ACC112 (cell line): ENCODE data around the gene ZNF410.
"Not testable (repeated sequence)": the region's sequence is repeated elsewhere in the genome, so short reads cannot be mapped to it uniquely, and the experiment has no call there.

Experiments
- H2AFZ ChIP-seq: fragments of 200-600 bp; sonication (generic); one replicate; pipeline ENCODE4 v1.6.0; 2017; ENCODE audit warnings: antibody characterized with exemption, low read length; ENCODE audit not compliant: unreplicated experiment
- H3K27ac ChIP-seq: fragments of 200-600 bp; sonication (generic); 2 replicates; pipeline ENCODE4 v1.5.1; 2014; ENCODE audit warnings: low read depth, mild to moderate bottlenecking, antibody characterized with exemption, low read length, moderate library complexity
- H3K27me3 ChIP-seq: fragments of 200-600 bp; sonication (generic); 2 replicates; pipeline ENCODE4 v1.6.1; 2014; ENCODE audit warnings: mild to moderate bottlenecking, antibody characterized with exemption, low read length, moderate library complexity, mixed read lengths; ENCODE audit not compliant: insufficient read depth
- H3K36me3 ChIP-seq: fragments of 200-600 bp; sonication (generic); 2 replicates; pipeline ENCODE4 v1.6.1; 2016; ENCODE audit warnings: mild to moderate bottlenecking, antibody characterized with exemption, low read length, moderate library complexity, mixed read lengths; ENCODE audit not compliant: insufficient read depth
- H3K4me1 ChIP-seq: fragments of 200-600 bp; sonication (generic); one replicate; pipeline ENCODE4 v1.6.1; 2016; ENCODE audit warnings: low read length, mixed read lengths; ENCODE audit not compliant: insufficient read depth, unreplicated experiment, control insufficient read depth
- H3K4me3 ChIP-seq: fragments of 200-600 bp; sonication (generic); 2 replicates; pipeline ENCODE4 v1.5.1; 2014; ENCODE audit warnings: mild to moderate bottlenecking, low read depth, low read length
- H3K79me2 ChIP-seq: fragments of 200-600 bp; sonication (generic); one replicate; pipeline ENCODE4 v1.6.0; 2016; ENCODE audit warnings: low read length; ENCODE audit not compliant: control insufficient read depth, unreplicated experiment, insufficient read depth

Gene ZNF410

GRCh38 chr14:73861073-73861472 lies 25.6 kb upstream of the ZNF410 start:
- no peak overlapping the region for H3K4me3 ChIP-seq
- no peaks in the 10 kb centered on the region for H3K4me1 ChIP-seq
- no peak overlapping the region for H2AFZ ChIP-seq
- peaks cover 8% of the 10 kb centered on the region for H3K36me3 ChIP-seq
- peaks cover 3% of the 10 kb centered on the region for H3K79me2 ChIP-seq
- H3K27me3 ChIP-seq = no peaks in the 10 kb centered on the region
- no peak overlapping the region for H3K27ac ChIP-seq

- Histone ChIP-seq H2AFZ (no peak overlapping the region), H3K27me3 (no peaks in the 10 kb centered on the region), H3K36me3 (peaks cover 5% of the 10 kb centered on the region), H3K4me1 (no peaks in the 10 kb centered on the region), H3K79me2 (peaks cover 3% of the 10 kb centered on the region), H3K4me3 (no peak overlapping the region), H3K27ac (no peak overlapping the region)
Observed at GRCh38 chr14:73862480-73862879, 24.2 kb upstream of the ZNF410 start.

- Histone ChIP-seq H3K79me2 (peaks cover 3% of the 10 kb centered on the region), H3K27me3 (no peaks in the 10 kb centered on the region), H3K36me3 (peaks cover 5% of the 10 kb centered on the region), H3K4me1 (no peaks in the 10 kb centered on the region), H3K27ac (no peak overlapping the region), H2AFZ (no peak overlapping the region), H3K4me3 (no peak overlapping the region)
Observed at GRCh38 chr14:73863209-73863608, 23.4 kb upstream of the ZNF410 start.

GRCh38 chr14:73865534-73866113 lies 21.0 kb upstream of the ZNF410 start:
- Histone ChIP-seq H2AFZ (no peak overlapping the region), H3K4me1 (no peaks in the 10 kb centered on the region), H3K27me3 (no peaks in the 10 kb centered on the region), H3K79me2 (no peaks in the 10 kb centered on the region), H3K27ac (no peak overlapping the region), H3K36me3 (peaks cover 5% of the 10 kb centered on the region), H3K4me3 (no peak overlapping the region)

GRCh38 chr14:73869754-73870153 lies 16.9 kb upstream of the ZNF410 start:
- not testable (repeated sequence) for H3K79me2 ChIP-seq, H2AFZ ChIP-seq, H3K4me3 ChIP-seq, H3K27me3 ChIP-seq, H3K36me3 ChIP-seq, H3K27ac ChIP-seq, H3K4me1 ChIP-seq

- H3K4me1 ChIP-seq = no peaks in the 10 kb centered on the region
- H3K36me3 ChIP-seq = no peaks in the 10 kb centered on the region
- no peak overlapping the region for H3K4me3 ChIP-seq
- H3K79me2 ChIP-seq = no peaks in the 10 kb centered on the region
- no peak overlapping the region for H2AFZ ChIP-seq
- H3K27me3 ChIP-seq = no peaks in the 10 kb centered on the region
- H3K27ac ChIP-seq = no peak overlapping the region
Observed at GRCh38 chr14:73870525-73871235, 16.0 kb upstream of the ZNF410 start.

- Histone ChIP-seq H3K36me3 (no peaks in the 10 kb centered on the region), H3K27ac (no peak overlapping the region)
Observed at GRCh38 chr14:73873660-73874059, 13.0 kb upstream of the ZNF410 start.

GRCh38 chr14:73877790-73878189 lies 8.9 kb upstream of the ZNF410 start:
- Histone ChIP-seq H3K36me3 (no peaks in the 10 kb centered on the region; the same call in 1 of the 2 replicates), H3K4me3 (no peak overlapping the region), H3K4me1 (no peaks in the 10 kb centered on the region), H3K27ac (no peak overlapping the region), H3K79me2 (no peaks in the 10 kb centered on the region), H3K27me3 (no peaks in the 10 kb centered on the region), H2AFZ (no peak overlapping the region)

More at GRCh38 chr14:73873660-73874059, 13.0 kb upstream of the ZNF410 start:
- Histone ChIP-seq H2AFZ (no peak overlapping the region), H3K4me1 (no peaks in the 10 kb centered on the region), H3K27me3 (no peaks in the 10 kb centered on the region), H3K4me3 (no peak overlapping the region), H3K79me2 (no peaks in the 10 kb centered on the region)

GRCh38 chr14:73878436-73878835 lies 8.2 kb upstream of the ZNF410 start:
- Histone ChIP-seq H2AFZ (no peak overlapping the region), H3K4me1 (no peaks in the 10 kb centered on the region), H3K27me3 (no peaks in the 10 kb centered on the region), H3K4me3 (no peak overlapping the region), H3K27ac (no peak overlapping the region), H3K36me3 (no peaks in the 10 kb centered on the region; the same call in 1 of the 2 replicates), H3K79me2 (no peaks in the 10 kb centered on the region)

GRCh38 chr14:73879027-73879426 lies 7.6 kb upstream of the ZNF410 start:
- no peaks in the 10 kb centered on the region for H3K79me2 ChIP-seq
- no peak overlapping the region for H3K4me3 ChIP-seq
- H3K27me3 ChIP-seq = no peaks in the 10 kb centered on the region
- H3K4me1 ChIP-seq = no peaks in the 10 kb centered on the region
- no peaks in the 10 kb centered on the region; the same call in 1 of the 2 replicates for H3K36me3 ChIP-seq
- no peak overlapping the region for H2AFZ ChIP-seq
- H3K27ac ChIP-seq = no peak overlapping the region
